CD4-positive, alpha-beta memory T cell (primary cell): ENCODE measurements around the gene DMRTA2. TPM values are rescaled to one million over a fixed set of nuclear protein-coding genes. Genes with fewer than 3 reads are reported as not detected.

Experiments used
- CTCF ChIA-PET: fragments of 350-600 bp; sonication (Branson Sonifier 250); formaldehyde crosslinking; loops from one replicate; lab custom pipeline; 2021; ENCODE audit warnings: inconsistent platforms; ENCODE audit not compliant: partially characterized antibody; lab: Charles Lee
- POLR2A ChIA-PET: fragments of 350-600 bp; sonication (Branson Sonifier 250); formaldehyde crosslinking; loops from one replicate; lab custom pipeline; 2021; ENCODE audit not compliant: partially characterized antibody; lab: Charles Lee
- DNase-seq, 5 donors: peaks; one replicate each; pipeline versions ENCODE4 v3.0.0 to v3.0.0-alpha.2; 2020 to 2022; ENCODE audit warnings: mixed read lengths in 1 of 5
- H3K27ac ChIP-seq: one replicate; pipeline ENCODE4 v1.7.0; 2013; ENCODE audit warnings: low read depth, low read length
- H3K27me3 ChIP-seq: 2 replicates; pipeline ENCODE4 v1.7.0; 2013; ENCODE audit warnings: mild to moderate bottlenecking, low read length, moderate library complexity; ENCODE audit not compliant: insufficient read depth
- H3K36me3 ChIP-seq: 2 replicates; pipeline ENCODE4 v1.7.0; 2013; ENCODE audit warnings: mild to moderate bottlenecking, low read length, moderate library complexity; ENCODE audit not compliant: insufficient read depth
- H3K4me1 ChIP-seq: 2 replicates; pipeline ENCODE4 v1.7.0; 2013; ENCODE audit warnings: mild to moderate bottlenecking, low read length, moderate library complexity; ENCODE audit not compliant: insufficient read depth
- H3K4me3 ChIP-seq, 2 donors: one replicate each; pipeline ENCODE4 v1.7.0; 2013; ENCODE audit warnings: low read length in 2 of 2, mild to moderate bottlenecking in 1 of 2
- H3K9me3 ChIP-seq, 2 donors: one replicate each; pipeline ENCODE4 v1.7.0; 2013; ENCODE audit warnings: low read length in 2 of 2, control low read depth in 1 of 2; ENCODE audit not compliant: control insufficient read depth in 1 of 2
- H3K27ac Mint-ChIP-seq, 7 donors: one replicate each; pipeline ENCODE4 v1.8.0; 2020 to 2021; ENCODE audit warnings: mixed read lengths in 7 of 7, mild to moderate bottlenecking in 6 of 7, inconsistent platforms in 3 of 7, moderate library complexity in 3 of 7
- H3K27me3 Mint-ChIP-seq, 2 donors: one replicate each; pipeline ENCODE4 v1.8.0; 2020 to 2021; ENCODE audit warnings: mixed read lengths in 2 of 2
- H3K36me3 Mint-ChIP-seq, 2 donors: one replicate each; pipeline ENCODE4 v1.8.0; 2020 to 2021; ENCODE audit warnings: mixed read lengths in 2 of 2, inconsistent platforms in 1 of 2, mild to moderate bottlenecking in 1 of 2
- H3K4me1 Mint-ChIP-seq, 4 donors: one replicate each; pipeline ENCODE4 v1.8.0; 2020 to 2021; ENCODE audit warnings: mixed read lengths in 4 of 4, mild to moderate bottlenecking in 1 of 4
- H3K4me3 Mint-ChIP-seq, 8 donors: one replicate each; pipeline ENCODE4 v1.8.0; 2020 to 2021; ENCODE audit warnings: mixed read lengths in 8 of 8, mild to moderate bottlenecking in 7 of 8, moderate library complexity in 6 of 8, inconsistent platforms in 3 of 8
- H3K9me3 Mint-ChIP-seq, 8 donors: one replicate each; pipeline ENCODE4 v1.8.0; 2020 to 2021; ENCODE audit warnings: mixed read lengths in 8 of 8, mild to moderate bottlenecking in 5 of 8, inconsistent platforms in 3 of 8, moderate library complexity in 1 of 8
- intact Hi-C: fragments of 100-400 bp; cut with micrococcal nuclease; formaldehyde crosslinking; loops from one replicate; pipeline ENCODE4 v1.15.1; 2023
- polyA plus RNA-seq, 2 donors: library from polyadenylated mRNA; unstranded; fragments of 300-500 nt; fragmentation: Illumina TruSeq; gene quantifications; one replicate each; pipeline ENCODE4 v1.2.3, GENCODE V29; 2021
- total RNA-seq, 2 experiments: library from RNA; stranded (reverse); gene quantifications; one replicate each; pipeline ENCODE4 v1.2.3, GENCODE V29; 2021

The DMRTA2 gene
- total and polyA plus RNA-seq, 4 experiments from 2014 or later = not detected

GRCh38 chr1:50373532-50373931 lies 49.7 kb downstream of the DMRTA2 start:
- CTCF ChIA-PET = no interaction called here

GRCh38 chr1:50371749-50372148 lies 51.5 kb downstream of the DMRTA2 start:
- Mint-ChIP-seq H3K9me3 (peaks cover 0 to 19% (median 8%) of the 10 kb centered on the region in 8 donors), H3K27ac (no peak overlapping the region), H3K36me3 (no peaks in the 10 kb centered on the region), H3K4me1 (peaks cover 0 to 5% (median 0%) of the 10 kb centered on the region in 4 donors), H3K4me3 (no peak overlapping the region), H3K27me3 (peaks cover 14 to 15% of the 10 kb centered on the region in 2 donors)
- no peak for DNase-seq
- Histone ChIP-seq H3K27me3 (no peaks in the 10 kb centered on the region), H3K27ac (no peak overlapping the region), H3K36me3 (no peaks in the 10 kb centered on the region), H3K4me1 (no peaks in the 10 kb centered on the region), H3K4me3 (no peak overlapping the region), H3K9me3 (no peaks in the 10 kb centered on the region)
- ChIA-PET POLR2A (no interaction called here), CTCF (no interaction called here)
- intact Hi-C loops = no loop called here

More at GRCh38 chr1:50373532-50373931, 49.7 kb downstream of the DMRTA2 start:
- H3K4me1 ChIP-seq = no peaks in the 10 kb centered on the region
- H3K36me3 ChIP-seq = no peaks in the 10 kb centered on the region
- no peak overlapping the region for H3K4me3 Mint-ChIP-seq
- DNase-seq = no peak
- no peak overlapping the region for H3K27ac ChIP-seq
- H3K4me3 ChIP-seq = no peak overlapping the region
- no peak overlapping the region for H3K27ac Mint-ChIP-seq
- no peaks in the 10 kb centered on the region for H3K9me3 ChIP-seq
- peaks cover 0 to 19% (median 8%) of the 10 kb centered on the region in 8 donors for H3K9me3 Mint-ChIP-seq
- no peaks in the 10 kb centered on the region for H3K4me1 Mint-ChIP-seq
- POLR2A ChIA-PET = no interaction called here
- H3K27me3 ChIP-seq = no peaks in the 10 kb centered on the region
- H3K27me3 Mint-ChIP-seq = peaks cover 14 to 15% of the 10 kb centered on the region in 2 donors
- H3K36me3 Mint-ChIP-seq = no peaks in the 10 kb centered on the region
- intact Hi-C loops = no loop called here

- H3K27ac ChIP-seq = no peak overlapping the region
- no peak overlapping the region for H3K4me3 ChIP-seq
- no peaks in the 10 kb centered on the region for H3K36me3 Mint-ChIP-seq
- H3K36me3 ChIP-seq = no peaks in the 10 kb centered on the region
- no peaks in the 10 kb centered on the region for H3K4me1 ChIP-seq
- no peak overlapping the region for H3K27ac Mint-ChIP-seq
- H3K27me3 ChIP-seq = no peaks in the 10 kb centered on the region
- peaks cover 0 to 16% (median 5%) of the 10 kb centered on the region in 8 donors for H3K9me3 Mint-ChIP-seq
- ChIA-PET POLR2A (no interaction called here), CTCF (no interaction called here)
- H3K4me3 Mint-ChIP-seq = no peak overlapping the region
- peaks cover 0 to 5% (median 0%) of the 10 kb centered on the region in 4 donors for H3K4me1 Mint-ChIP-seq
- no peaks in the 10 kb centered on the region for H3K9me3 ChIP-seq
- H3K27me3 Mint-ChIP-seq = peaks cover 13 to 20% of the 10 kb centered on the region in 2 donors
- DNase-seq = no peak
- intact Hi-C loops = loop anchor here (5.0 kb wide), 1 partner anchor 332 kb away; no protein-coding TSS in a partner anchor
These were observed 53.4 kb downstream of the DMRTA2 start for GRCh38 chr1:50369830-50370229.

- Mint-ChIP-seq H3K4me3 (no peak overlapping the region), H3K27ac (no peak overlapping the region), H3K27me3 (peaks cover 16 to 22% of the 10 kb centered on the region in 2 donors), H3K36me3 (no peaks in the 10 kb centered on the region), H3K4me1 (peaks cover 0 to 5% (median 0%) of the 10 kb centered on the region in 4 donors), H3K9me3 (peaks cover 0 to 11% (median 3%) of the 10 kb centered on the region in 8 donors)
- no peaks in the 10 kb centered on the region for H3K27me3 ChIP-seq
- no peaks in the 10 kb centered on the region for H3K36me3 ChIP-seq
- CTCF ChIA-PET = no interaction called here
- H3K27ac ChIP-seq = no peak overlapping the region
- no peak for DNase-seq
- H3K9me3 ChIP-seq = no peaks in the 10 kb centered on the region
- no peaks in the 10 kb centered on the region for H3K4me1 ChIP-seq
- H3K4me3 ChIP-seq = no peak overlapping the region
- POLR2A ChIA-PET = no interaction called here
- intact Hi-C loops = loop anchor here (5.0 kb wide), 1 partner anchor 333 kb away; no protein-coding TSS in a partner anchor
These were observed 54.1 kb downstream of the DMRTA2 start for GRCh38 chr1:50369008-50369634.

- H3K27me3 ChIP-seq = no peaks in the 10 kb centered on the region
- no peaks in the 10 kb centered on the region for H3K4me1 ChIP-seq
- Mint-ChIP-seq H3K36me3 (no peaks in the 10 kb centered on the region), H3K4me1 (peaks cover 0 to 5% (median 0%) of the 10 kb centered on the region in 4 donors), H3K27me3 (peaks cover 16 to 25% of the 10 kb centered on the region in 2 donors), H3K27ac (no peak overlapping the region), H3K9me3 (peaks cover 0 to 5% (median 0%) of the 10 kb centered on the region in 8 donors), H3K4me3 (no peak overlapping the region)
- no peaks in the 10 kb centered on the region for H3K9me3 ChIP-seq
- ChIA-PET CTCF (interaction anchor here (0.9 to 1.6 kb wide), 3 partner anchors 19 to 334 kb away, joined by 3 to 4 read pairs (median 3); no protein-coding TSS in a partner anchor), POLR2A (interaction anchor here (0.6 kb wide), 1 partner anchor 134 kb away, joined by 3 read pairs; no protein-coding TSS in a partner anchor)
- DNase-seq = peak in 2 of 5 donors; percentile 6 to 10
- no peak overlapping the region for H3K4me3 ChIP-seq
- intact Hi-C loops = loop anchor here (5.0 kb wide), 1 partner anchor 334 kb away; no protein-coding TSS in a partner anchor
- no peak overlapping the region for H3K27ac ChIP-seq
- no peaks in the 10 kb centered on the region for H3K36me3 ChIP-seq
These were observed 54.9 kb downstream of the DMRTA2 start for GRCh38 chr1:50368179-50369007.
